HG03095 (cell line): ENCODE measurements around the gene CCDC33.
A peak's percentile ranks its signal among the peaks of the same experiment; 100 is the strongest.

Experiments
- ATAC-seq: cut with Tn5 transposase; IDR thresholded peaks from one replicate; pipeline ENCODE4 v1.9.1; 2021; ENCODE audit warnings: moderate library complexity; ENCODE audit not compliant: unreplicated experiment

CCDC33 gene

DNA sequence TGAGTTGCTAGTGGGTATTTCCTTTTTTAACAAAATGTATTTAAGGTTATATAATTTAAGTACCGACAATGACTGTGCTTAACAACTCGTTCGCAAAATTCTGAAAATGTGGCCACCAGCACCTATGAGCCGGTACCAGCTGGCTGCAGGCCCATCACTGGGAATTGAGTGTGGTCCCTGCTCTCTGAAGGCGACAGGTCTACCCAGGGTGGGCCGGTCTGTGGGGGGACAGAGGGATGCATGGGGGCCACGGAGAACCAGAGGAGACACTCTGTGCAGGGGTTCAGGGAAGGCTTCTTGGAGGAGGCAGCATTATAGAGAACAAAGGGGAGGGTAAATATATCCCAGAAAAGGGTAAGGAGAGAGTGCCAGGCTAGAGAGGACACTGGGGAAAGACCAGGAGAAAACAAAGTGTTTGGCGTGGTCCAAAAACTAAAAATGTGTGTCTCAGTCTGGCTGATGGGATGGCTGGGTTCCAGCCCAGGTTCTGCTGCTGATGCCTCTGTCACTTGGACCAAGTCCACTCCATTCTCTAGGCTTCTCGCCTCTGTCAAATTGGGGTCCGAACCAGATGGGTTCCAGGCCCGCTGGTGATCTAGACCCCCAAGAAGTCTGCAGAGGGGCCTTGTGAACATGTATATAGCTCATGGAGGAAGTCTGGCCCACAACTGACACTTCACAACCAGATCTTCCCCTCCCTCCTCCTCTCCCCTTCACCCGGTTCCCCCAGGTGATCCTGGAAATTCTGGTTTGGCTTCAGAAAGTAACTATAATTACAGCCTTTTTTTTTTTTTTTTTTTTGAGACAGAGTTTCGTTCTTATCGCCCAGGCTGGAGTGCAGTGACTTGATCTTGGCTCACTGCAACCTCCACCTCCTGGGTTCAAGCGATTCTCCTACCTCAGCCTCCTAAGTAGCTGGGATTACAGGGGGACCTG, 142.0 kb downstream of the CCDC33 start:
- ATAC-seq = no peak

DNA sequence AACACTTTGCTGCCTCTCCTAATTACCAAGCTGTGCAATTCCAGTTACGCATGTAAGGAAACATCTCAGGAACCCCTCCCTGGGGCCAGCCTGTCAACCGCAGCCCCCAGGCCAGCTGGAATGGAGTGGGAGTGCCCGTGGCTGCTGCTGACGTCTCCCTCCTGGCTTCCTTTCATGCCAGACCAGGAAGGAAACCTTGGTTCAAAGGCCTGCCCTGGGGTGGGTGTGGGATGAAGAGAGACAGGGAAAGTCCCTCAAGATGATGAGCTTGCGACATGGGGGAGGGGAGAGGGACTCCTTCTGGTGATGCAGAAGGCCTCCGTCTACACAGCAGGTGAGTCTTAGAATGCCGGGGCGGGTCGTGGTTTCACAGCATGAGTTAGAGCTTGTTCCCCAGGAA, 142.7 kb downstream of the CCDC33 start:
- ATAC-seq = no peak

DNA sequence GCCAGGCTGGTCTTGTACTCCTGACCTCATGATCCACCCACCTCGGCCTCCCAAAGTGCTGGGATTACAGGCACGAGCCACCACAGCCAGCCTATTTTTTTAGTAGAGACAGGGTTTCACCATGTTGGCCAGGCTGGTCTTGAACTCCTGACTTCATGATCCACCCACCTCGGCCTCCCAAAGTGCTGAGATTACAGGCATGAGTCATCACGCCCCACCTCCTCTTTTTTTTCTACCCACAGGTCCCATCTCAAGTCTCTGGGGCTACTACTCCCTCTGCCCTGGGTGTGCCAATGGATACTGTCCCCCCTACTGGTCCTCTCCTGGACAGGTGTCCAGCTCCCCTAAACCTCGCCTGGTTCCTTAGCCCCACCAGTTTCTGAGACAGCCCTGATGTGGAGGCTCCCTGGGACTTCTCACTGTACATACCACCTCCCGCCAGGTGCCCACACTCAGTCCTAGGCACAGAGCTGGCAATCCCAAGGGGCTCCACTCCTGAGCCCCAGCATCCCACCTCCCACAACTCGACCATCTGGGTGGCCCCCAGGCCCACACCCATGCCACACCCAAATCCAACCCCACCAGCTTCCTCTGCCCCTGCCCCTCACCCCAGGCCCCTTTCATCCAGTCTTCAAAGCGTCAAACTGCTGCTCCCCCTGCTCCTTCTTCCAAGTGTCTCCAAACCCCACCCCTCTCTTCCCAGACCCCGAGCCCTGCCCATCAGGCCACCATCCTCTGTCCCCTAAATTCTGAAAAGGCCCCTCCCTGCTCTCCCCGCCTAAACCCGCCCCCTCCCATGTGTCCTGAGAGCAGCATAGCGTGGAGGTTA, 144.4 kb downstream of the CCDC33 start:
- no peak for ATAC-seq

DNA sequence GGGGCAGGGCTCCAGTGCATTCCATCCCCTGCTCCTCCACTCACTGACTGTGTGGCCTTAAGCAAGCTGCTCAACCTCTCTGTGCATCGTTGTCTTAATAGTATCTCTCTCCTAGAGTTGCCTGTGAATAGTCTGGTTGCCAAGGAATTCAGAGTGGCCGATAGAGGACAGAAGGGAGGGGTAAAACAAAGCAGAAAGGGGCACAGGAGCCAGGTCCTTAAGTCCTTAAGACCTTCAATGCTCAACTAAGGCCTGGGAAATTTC, 145.0 kb downstream of the CCDC33 start:
- ATAC-seq = no peak

DNA sequence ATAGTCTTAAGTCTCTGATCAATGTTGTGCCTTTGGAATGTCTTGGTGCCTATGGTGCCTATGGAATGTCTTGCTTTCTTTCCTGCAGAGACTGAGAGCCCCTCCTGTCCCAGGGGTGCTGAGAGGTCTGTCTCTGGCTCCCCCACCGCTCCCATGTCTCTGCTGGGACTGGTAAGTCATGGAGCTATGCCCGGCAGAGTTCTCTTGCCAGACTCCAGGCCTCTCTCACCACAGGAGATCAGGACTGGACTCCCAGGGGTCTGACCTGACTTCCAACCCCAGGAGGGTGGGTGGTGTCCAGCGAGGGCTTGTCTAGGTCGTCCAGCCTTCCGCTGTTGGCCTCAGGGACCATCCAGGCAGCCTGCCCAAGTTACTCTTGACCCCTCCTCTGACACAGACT, 145.4 kb downstream of the CCDC33 start:
- ATAC-seq = no peak

DNA sequence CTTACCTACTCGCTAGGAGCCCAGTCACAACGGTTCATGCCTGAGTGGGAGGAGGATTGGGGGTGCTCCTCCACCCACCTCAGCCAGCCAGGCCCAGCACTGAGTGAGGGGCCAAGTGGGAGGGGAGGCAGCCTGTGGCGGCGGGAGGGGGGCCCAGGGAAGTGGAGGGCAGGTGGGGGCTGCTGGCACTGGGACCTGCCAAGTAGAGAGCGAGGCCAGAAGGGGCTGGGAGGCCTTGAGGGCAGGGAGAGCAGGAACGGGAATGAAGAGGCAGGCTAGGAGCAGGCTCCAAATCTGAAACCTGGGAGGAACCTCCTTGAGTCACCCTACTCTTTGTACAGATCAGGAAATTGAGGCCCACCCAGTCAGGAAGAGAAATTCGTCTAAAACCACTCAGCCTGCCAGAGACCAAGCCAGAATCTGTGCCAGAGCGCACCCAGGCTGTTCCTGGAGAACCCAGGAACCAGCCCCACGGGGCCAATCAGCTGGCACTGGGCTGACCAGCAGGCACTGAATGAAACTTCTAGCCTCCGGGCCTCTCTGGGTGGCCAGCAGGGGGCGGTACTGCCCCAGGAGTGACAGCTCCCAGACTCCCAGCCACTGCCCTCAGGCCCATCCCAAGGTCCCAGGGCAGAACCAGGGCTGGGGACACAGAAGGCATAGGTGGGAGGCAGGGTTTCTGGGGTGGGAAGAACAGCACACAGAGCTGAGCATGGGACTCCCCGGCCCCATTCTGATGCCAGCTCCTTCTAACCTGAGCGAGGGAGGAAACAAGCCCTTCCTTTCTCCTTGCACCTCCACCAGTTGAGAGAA, 146.1 kb downstream of the CCDC33 start:
- ATAC-seq = no peak

DNA sequence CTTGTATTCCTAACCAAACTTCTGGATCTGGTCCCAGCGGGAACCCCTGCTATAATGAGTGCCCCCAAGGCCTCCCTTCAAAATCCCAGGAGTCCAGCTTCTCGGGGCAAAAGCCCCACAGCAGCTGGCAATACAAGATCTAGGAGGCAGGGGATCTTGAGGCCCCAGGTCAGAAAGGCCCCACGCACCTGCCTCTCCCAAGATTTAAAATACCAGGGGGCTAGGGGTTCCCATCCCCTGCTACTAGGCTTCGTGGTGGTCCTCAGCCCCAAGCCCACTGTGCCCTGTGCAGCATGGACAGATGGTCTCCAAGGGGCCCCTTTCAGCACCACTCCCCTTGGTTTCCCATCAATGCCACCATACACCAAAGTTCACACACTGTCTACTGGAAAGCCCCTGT, 147.2 kb downstream of the CCDC33 start:
- no peak for ATAC-seq

DNA sequence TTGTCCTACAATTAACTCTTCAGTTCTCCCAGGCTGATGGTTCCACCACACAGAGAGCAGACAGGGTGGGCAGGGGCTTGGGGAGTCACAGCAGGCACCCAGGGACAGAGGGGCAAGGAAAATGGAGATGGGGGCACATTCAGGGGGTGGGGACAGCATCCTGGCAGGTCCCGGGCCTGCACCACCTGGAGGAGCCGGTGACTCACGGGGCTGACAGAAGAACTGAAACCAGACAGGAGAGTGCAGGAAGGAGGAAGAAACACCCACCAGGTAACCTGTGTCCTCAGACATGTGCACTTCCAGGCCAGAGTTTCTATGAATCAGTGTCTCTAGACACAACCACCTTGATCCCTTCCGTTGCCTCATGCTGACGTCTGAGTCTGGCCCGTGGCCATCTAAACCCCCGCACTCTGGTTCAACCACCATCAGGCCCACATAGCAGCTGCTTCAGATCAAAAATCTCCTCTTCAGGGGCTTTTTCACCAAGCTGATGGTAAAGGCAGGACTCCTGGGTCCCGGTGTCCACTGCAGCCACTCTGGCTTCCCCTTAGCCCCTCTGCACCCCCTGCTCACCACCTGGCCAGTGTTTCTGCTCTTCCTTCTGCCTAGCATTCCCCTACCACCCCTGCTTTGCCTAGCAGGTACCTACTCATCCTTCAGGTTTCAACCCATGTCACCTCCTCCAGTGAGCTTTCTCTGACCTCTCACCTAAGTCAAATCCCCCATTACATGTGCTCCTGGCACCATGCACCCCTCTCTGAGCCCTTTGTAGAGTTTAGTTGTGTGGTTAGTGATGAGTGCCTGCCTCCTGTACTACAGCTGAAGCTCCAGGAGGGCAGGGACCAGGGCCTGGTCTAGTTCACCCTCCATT, 147.8 kb downstream of the CCDC33 start:
- peak; percentile 42 for ATAC-seq

DNA sequence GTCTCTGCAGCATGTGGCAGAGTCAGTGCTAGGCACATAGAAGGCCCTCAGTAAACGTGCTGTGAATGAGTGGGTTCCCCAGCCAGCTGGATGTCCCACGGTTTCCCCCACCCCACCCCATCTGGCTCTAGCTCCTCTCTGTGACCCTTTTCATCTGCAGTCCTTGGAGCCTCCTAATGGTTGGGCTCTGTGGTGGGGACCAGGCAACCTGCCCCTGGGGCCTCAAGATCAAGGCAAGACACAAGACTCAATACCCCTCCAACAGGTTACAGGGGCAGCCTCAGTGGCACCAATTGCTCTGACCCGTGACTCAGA, 148.4 kb downstream of the CCDC33 start:
- no peak for ATAC-seq

DNA sequence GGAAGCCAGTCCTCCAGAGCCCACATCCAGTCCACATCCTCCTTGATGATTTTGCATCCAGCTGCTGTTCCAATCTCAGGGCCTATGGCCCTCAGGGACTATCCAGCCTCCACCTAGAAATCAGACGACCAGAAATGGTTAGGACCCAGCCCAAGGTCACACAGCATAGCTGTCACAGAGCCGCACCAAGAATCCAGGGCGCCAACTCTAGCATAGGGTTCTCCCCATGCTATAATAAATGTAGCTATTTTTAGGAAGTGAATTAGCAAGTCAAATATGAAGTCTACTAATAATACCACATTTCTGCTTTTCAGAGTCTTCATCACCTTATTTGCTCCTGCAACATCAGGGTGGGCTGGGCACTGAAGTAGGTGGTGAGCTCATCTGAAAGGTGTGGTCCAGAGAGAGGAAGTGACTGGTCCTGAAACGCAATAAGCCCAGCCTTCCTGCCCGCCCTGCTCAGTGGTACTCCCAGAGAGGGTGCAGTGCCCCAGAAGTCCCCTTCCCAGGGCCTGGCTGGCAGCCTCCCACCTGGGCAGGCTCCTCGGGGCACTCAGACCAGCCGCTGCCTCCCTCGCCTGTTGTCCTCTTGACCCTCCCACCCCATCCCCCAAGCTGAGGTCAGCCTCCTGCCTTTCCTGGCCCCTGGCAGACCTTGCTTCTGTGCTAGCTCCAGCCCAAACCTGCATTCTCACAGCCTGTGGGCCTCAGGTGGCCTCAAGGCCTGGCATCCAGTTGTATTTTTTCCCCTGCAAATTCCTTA, 148.9 kb downstream of the CCDC33 start:
- peak; percentile 51 for ATAC-seq

DNA sequence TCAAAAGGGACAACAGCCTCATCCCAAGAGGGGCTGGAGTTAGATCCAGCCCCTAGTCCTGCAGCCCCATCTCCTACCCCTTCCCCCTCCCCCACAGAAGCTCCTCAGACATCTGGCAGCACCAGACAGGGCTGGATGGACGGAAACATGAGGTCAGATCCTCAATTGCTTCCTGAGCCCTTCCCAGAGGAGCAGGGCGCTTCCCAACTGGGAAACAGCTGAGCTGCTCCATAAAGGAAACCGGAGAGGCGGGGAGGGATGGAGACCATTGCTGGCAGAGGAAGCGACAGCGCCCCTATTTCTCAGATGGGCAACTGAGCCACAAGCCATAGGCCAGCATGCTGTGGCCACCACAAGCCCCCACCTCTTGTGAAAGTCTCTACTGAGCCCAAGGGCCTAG, 149.6 kb downstream of the CCDC33 start:
- ATAC-seq = no peak
